HCT116 (cell line): ENCODE data around the gene MIF. TPM values are rescaled to one million over a fixed set of nuclear protein-coding genes. Genes with fewer than 3 reads are reported as not detected.

ENCODE experiments used
- ATAC-seq: fragments of 200-7000 bp; cut with Tn5 transposase; 2 replicates; pipeline ENCODE4 v1.9.1; 2020; ENCODE audit warnings: mild to moderate bottlenecking, moderate library complexity
- BruUV-seq: library from RNA; stranded (reverse); fragments of 400-500 nt; replicated peaks from 2 replicates; lab custom pipeline; 2021; lab: Mats Ljungman, UMichigan
- CTCF ChIA-PET: fragments of 300-600 bp; sonication (Branson Sonifier 250); formaldehyde crosslinking; loops from one replicate; lab custom pipeline; 2021; ENCODE audit warnings: antibody characterized with exemption; lab: Charles Lee
- POLR2A ChIA-PET: fragments of 300-600, 350-600 bp; sonication (Branson Sonifier 250); formaldehyde crosslinking; loops from one replicate; lab custom pipeline; 2021; ENCODE audit warnings: antibody characterized with exemption; lab: Charles Lee
- RAD21 ChIA-PET, 2 experiments: fragments of 300-600 bp; sonication (Branson Sonifier 250); formaldehyde crosslinking; loops; one replicate each; lab custom pipeline; 2023; ENCODE audit warnings: low total read pairs in 2 of 2; ENCODE audit not compliant: uncharacterized antibody in 2 of 2, unreplicated experiment in 2 of 2, low non-redundant PET in 1 of 2; lab: Charles Lee
- DNase-seq: peaks from one replicate; pipeline ENCODE4 v3.0.0-alpha.2; 2010; ENCODE audit warnings: low read depth, low spot score
- H2AFZ ChIP-seq: fragments of 200-600 bp; shearing (Covaris generic), sonication (generic); 2 replicates; pipeline ENCODE4 v1.6.1; 2017; ENCODE audit warnings: low read depth, mixed run types, mixed read lengths, antibody characterized with exemption, low read length; ENCODE audit not compliant: poor library complexity, severe bottlenecking
- H3K27ac ChIP-seq: 2 replicates; pipeline ENCODE4 v1.5.1; 2012; ENCODE audit warnings: low read depth, low read length
- H3K27me3 ChIP-seq: fragments of 200-600 bp; sonication (generic); 2 replicates; pipeline ENCODE4 v1.6.1; 2016; ENCODE audit warnings: mixed run types, low read length, mixed read lengths; ENCODE audit not compliant: insufficient read depth
- H3K36me3 ChIP-seq, 2 experiments: fragments of 200-500 bp in 1 of 2; fragments of 200-600 bp in 1 of 2; sonication (Bioruptor generic) in 1 of 2; sonication (generic) in 1 of 2; 2 replicates each; pipeline versions ENCODE4 v1.5.1 to v1.6.1; 2014 to 2016; ENCODE audit warnings: low read length in 2 of 2, inconsistent platforms in 1 of 2, mixed read lengths in 1 of 2, mixed run types in 1 of 2; ENCODE audit not compliant: insufficient read depth in 2 of 2, control insufficient read depth in 1 of 2
- H3K4me1 ChIP-seq, 2 experiments: fragments of 200-600 bp in 1 of 2; sonication (generic) in 1 of 2; 2 replicates each; pipeline versions ENCODE4 v1.5.1 to v1.6.1; 2012 to 2017; ENCODE audit warnings: low read length in 2 of 2, inconsistent platforms in 1 of 2, mild to moderate bottlenecking in 1 of 2, mixed read lengths in 1 of 2, mixed run types in 1 of 2, moderate library complexity in 1 of 2; ENCODE audit not compliant: insufficient read depth in 2 of 2, control insufficient read depth in 1 of 2
- H3K4me2 ChIP-seq: fragments of 200-600 bp; sonication (generic); 2 replicates; pipeline ENCODE4 v1.6.1; 2017; ENCODE audit warnings: mixed run types, low read length, mixed read lengths
- H3K4me3 ChIP-seq, 2 experiments: fragments of 200-600 bp in 1 of 2; sonication (generic) in 1 of 2; replicated peaks in 1 of 2; 2 replicates each; pipeline ENCODE4 v1.5.1; 2011 to 2016; ENCODE audit warnings: low read length in 2 of 2, control low read depth in 1 of 2, low read depth in 1 of 2, mild to moderate bottlenecking in 1 of 2, mixed read lengths in 1 of 2, mixed run types in 1 of 2
- H3K79me2 ChIP-seq: fragments of 200-600 bp; sonication (generic); 2 replicates; pipeline ENCODE4 v1.6.1; 2017; ENCODE audit warnings: mild to moderate bottlenecking, mixed run types, low read length, moderate library complexity, mixed read lengths; ENCODE audit not compliant: insufficient read depth
- H3K9ac ChIP-seq: fragments of 200-600 bp; sonication (generic); 2 replicates; pipeline ENCODE4 v1.6.1; 2016; ENCODE audit warnings: low read length, mixed read lengths
- H3K9me2 ChIP-seq: fragments of 200-600 bp; sonication (generic), shearing (Covaris generic); 2 replicates; pipeline ENCODE4 v1.6.1; 2017; ENCODE audit warnings: mixed run types, mild to moderate bottlenecking, moderate library complexity; ENCODE audit not compliant: insufficient read depth
- H3K9me3 ChIP-seq, 2 experiments: fragments of 200-500 bp in 1 of 2; fragments of 200-600 bp in 1 of 2; sonication (Bioruptor generic) in 1 of 2; sonication (generic) in 1 of 2; 2 replicates each; pipeline ENCODE4 v1.6.1; 2014 to 2017; ENCODE audit warnings: low read length in 2 of 2, mixed read lengths in 2 of 2, inconsistent platforms in 1 of 2, low read depth in 1 of 2, mild to moderate bottlenecking in 1 of 2, mixed run types in 1 of 2, moderate library complexity in 1 of 2; ENCODE audit not compliant: control insufficient read depth in 1 of 2, insufficient read depth in 1 of 2
- H4K20me1 ChIP-seq: fragments of 200-600 bp; sonication (generic), shearing (Covaris generic); 2 replicates; pipeline ENCODE4 v1.6.1; 2017; ENCODE audit warnings: mixed run types, mild to moderate bottlenecking, moderate library complexity; ENCODE audit not compliant: insufficient read depth
- CBX3 ChIP-seq: IDR thresholded peaks from 2 replicates; pipeline ENCODE4 v1.6.1; 2012; ENCODE audit warnings: low read depth
- CEBPB ChIP-seq: IDR thresholded peaks from 2 replicates; pipeline ENCODE4 v1.6.1; 2012; ENCODE audit warnings: low read depth
- ELF1 ChIP-seq: IDR thresholded peaks from 2 replicates; pipeline ENCODE4 v1.6.1; 2012; ENCODE audit warnings: low read depth, borderline replicate concordance
- EZH2 ChIP-seq: fragments of 200-600 bp; sonication (generic); IDR thresholded peaks from 2 replicates; pipeline ENCODE4 v1.6.1; 2017; ENCODE audit warnings: antibody characterized with exemption, mixed run types
- MAX ChIP-seq: IDR thresholded peaks from 2 replicates; pipeline ENCODE4 v1.6.1; 2012
- POLR2A ChIP-seq: IDR thresholded peaks from 2 replicates; pipeline ENCODE4 v1.7.0; 2011; ENCODE audit warnings: borderline replicate concordance; ENCODE audit not compliant: insufficient read depth, insufficient read length; ENCODE audit errors: extremely low read depth
- POLR2AphosphoS5 ChIP-seq: IDR thresholded peaks from 2 replicates; pipeline ENCODE4 v1.6.1; 2011; ENCODE audit warnings: mild to moderate bottlenecking, low read depth, low read length, moderate library complexity
- RAD21 ChIP-seq: IDR thresholded peaks from 2 replicates; pipeline ENCODE4 v1.6.1; 2012; ENCODE audit warnings: low read depth, mild to moderate bottlenecking
- REST ChIP-seq: IDR thresholded peaks from 2 replicates; pipeline ENCODE4 v1.6.1; 2012; ENCODE audit warnings: low read depth
- SIN3A ChIP-seq: IDR thresholded peaks from 2 replicates; pipeline ENCODE4 v1.6.1; 2012; ENCODE audit warnings: low read depth
- SP1 ChIP-seq: IDR thresholded peaks from 2 replicates; pipeline ENCODE4 v1.6.1; 2012; ENCODE audit warnings: low read depth
- SRF ChIP-seq: IDR thresholded peaks from 2 replicates; pipeline ENCODE4 v1.6.1; 2012; ENCODE audit warnings: low read depth
- TCF7L2 ChIP-seq: IDR thresholded peaks from 2 replicates; pipeline ENCODE4 v1.7.0; 2011; ENCODE audit warnings: borderline replicate concordance, inconsistent platforms; ENCODE audit not compliant: insufficient read depth, insufficient read length; ENCODE audit errors: extremely low read depth
- ZFX ChIP-seq: fragments of 450-650 bp; IDR thresholded peaks from 2 replicates; pipeline ENCODE4 v1.6.1; 2017
- ZNF274 ChIP-seq: fragments of 200-500 bp; sonication (Bioruptor generic); IDR thresholded peaks from 2 replicates; pipeline ENCODE4 v1.6.1; 2014; ENCODE audit warnings: mild to moderate bottlenecking, low read depth, low read length, inconsistent platforms
- intact Hi-C: fragments of 100-400 bp; cut with micrococcal nuclease; formaldehyde crosslinking; loops from 2 replicates; pipeline ENCODE4 v1.10.0; 2022
- total RNA-seq: library from RNA; stranded (reverse); gene quantifications from one replicate; pipeline ENCODE4 v1.2.1, GENCODE V29; 2021; ENCODE audit not compliant: unreplicated experiment
- TF ChIP-seq, protein P1 (sequence below): IDR thresholded peaks from 2 replicates; pipeline ENCODE4 v1.6.1; 2012

The MIF gene
- total RNA-seq, 1 experiment from 2014 or later = 1,511 TPM

DNA sequence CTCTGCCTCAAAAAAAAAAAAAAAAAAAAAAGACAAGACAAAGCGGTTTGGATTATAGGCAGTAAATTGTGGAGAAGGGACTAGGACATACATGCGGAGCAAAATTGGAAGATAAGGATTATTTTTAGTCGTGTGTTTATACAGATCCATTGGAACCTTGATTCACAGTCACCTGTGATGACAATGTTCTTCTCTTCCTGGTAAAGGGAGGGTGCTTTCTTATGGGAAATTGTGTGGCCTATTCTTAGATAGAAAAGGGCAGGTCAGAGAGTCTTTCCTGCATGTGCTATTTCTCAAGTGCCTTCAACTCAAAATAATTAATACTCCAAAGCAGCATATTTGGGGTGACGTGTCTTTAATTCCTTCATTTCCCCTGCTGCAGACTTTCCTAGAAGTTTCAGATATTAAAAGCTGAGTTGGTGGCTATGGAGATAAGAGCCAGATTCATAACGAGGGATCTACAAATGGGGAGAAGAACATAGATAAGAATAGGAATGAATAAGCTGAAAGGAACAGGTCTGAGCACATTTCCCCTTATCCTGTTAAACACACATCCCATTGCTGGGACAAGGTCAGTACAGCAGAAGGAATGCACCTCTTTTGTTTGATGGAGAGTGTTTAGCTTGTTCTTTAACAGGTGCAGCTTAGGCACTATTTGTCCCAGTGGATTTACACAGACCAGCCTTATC, 44.3 kb downstream of the MIF start:
- Histone ChIP-seq H2AFZ (no peak overlapping the region), H3K9ac (no peak overlapping the region), H3K4me3 (no peak overlapping the region), H3K27me3 (no peaks in the 10 kb centered on the region), H3K9me3 (no peaks in the 10 kb centered on the region), H3K9me2 (no peaks in the 10 kb centered on the region), H3K36me3 (no peaks in the 10 kb centered on the region), H3K4me2 (no peak overlapping the region), H3K27ac (no peak overlapping the region), H3K79me2 (no peaks in the 10 kb centered on the region), H3K4me1 (peaks cover 0 to 2% of the 10 kb centered on the region in 2 experiments; a peak in 1 of 4 replicates), H4K20me1 (no peaks in the 10 kb centered on the region)
- TF ChIP-seq RAD21 (no peak), ZNF274 (no peak), CBX3 (no peak), SRF (no peak), SIN3A (no peak), EZH2 (no peak), SP1 (no peak), TCF7L2 (no peak), ZFX (no peak), CEBPB (no peak), ELF1 (no peak), POLR2AphosphoS5 (no peak), POLR2A (no peak), REST (no peak), MAX (no peak)
- TF ChIP-seq, protein P1, sequence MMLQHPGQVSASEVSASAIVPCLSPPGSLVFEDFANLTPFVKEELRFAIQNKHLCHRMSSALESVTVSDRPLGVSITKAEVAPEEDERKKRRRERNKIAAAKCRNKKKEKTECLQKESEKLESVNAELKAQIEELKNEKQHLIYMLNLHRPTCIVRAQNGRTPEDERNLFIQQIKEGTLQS = no peak
- CTCF ChIA-PET = interaction anchor here (1.3 kb wide), 1 partner anchor 9 kb away, joined by 5 read pairs; no protein-coding TSS in a partner anchor
- POLR2A ChIA-PET = no interaction called here
- intact Hi-C loops = no loop called here
- DNase-seq = no peak
- ATAC-seq = no peak
- RAD21 ChIA-PET = no interaction called here
- no TSS peak for BruUV-seq
